Fibroblast of the aortic adventitia (primary cell): Measurements from ENCODE around the gene SPR. TPM values are rescaled to one million over a fixed set of nuclear protein-coding genes. Genes with fewer than 3 reads are reported as not detected.
"Not testable (repeated sequence)": the region's sequence is repeated elsewhere in the genome, so short reads cannot be mapped to it uniquely, and the experiment has no call there.

Experiments
- DNase-seq: peaks from one replicate; pipeline ENCODE4 v3.0.0-alpha.2; 2010; ENCODE audit warnings: low read depth
- H3K4me3 ChIP-seq: 2 replicates; pipeline ENCODE4 v1.5.1; 2011; ENCODE audit warnings: low read depth, mild to moderate bottlenecking, control low read depth, low read length, moderate library complexity
- CTCF ChIP-seq: IDR thresholded peaks from 2 replicates; pipeline ENCODE4 v1.5.1; 2011; ENCODE audit warnings: mild to moderate bottlenecking, low read length, control low read depth, inconsistent platforms; ENCODE audit not compliant: insufficient read depth
- total RNA-seq: library from RNA; depleted of rRNA; stranded (reverse); fragments of >200 nt; gene quantifications from 2 replicates; pipeline ENCODE4 v1.2.3, GENCODE V29; 2012; ENCODE audit warnings: low replicate concordance

Gene SPR
- total RNA-seq, 1 donor, result 14.3 TPM

GRCh38 chr2:72901426-72901825, 14.2 kb downstream of the SPR start:
- no peak for DNase-seq
- H3K4me3 ChIP-seq, result no peak overlapping the region
- TF ChIP-seq CTCF, result no peak

- H3K4me3 ChIP-seq, DNase-seq: not testable (repeated sequence)
These were observed 20.2 kb downstream of the SPR start for GRCh38 chr2:72907369-72907768.

- no peak for DNase-seq
- H3K4me3 ChIP-seq, result no peak overlapping the region
- TF ChIP-seq CTCF, result no peak
These were observed 21.5 kb downstream of the SPR start for GRCh38 chr2:72908741-72909140.

- no peak overlapping the region for H3K4me3 ChIP-seq
- no peak for DNase-seq
- TF ChIP-seq CTCF, result no peak
These were observed 24.0 kb downstream of the SPR start for GRCh38 chr2:72911256-72911655.

- no peak for DNase-seq
- no peak overlapping the region for H3K4me3 ChIP-seq
- TF ChIP-seq CTCF, result peak; percentile 25
These were observed 26.4 kb downstream of the SPR start for GRCh38 chr2:72913486-72914205.

GRCh38 chr2:72914206-72914559, 27.0 kb downstream of the SPR start:
- H3K4me3 ChIP-seq, result no peak overlapping the region
- DNase-seq, result no peak
- no peak for TF ChIP-seq CTCF

- no peak for TF ChIP-seq CTCF
- H3K4me3 ChIP-seq, result no peak overlapping the region
- DNase-seq, result no peak
These were observed 27.5 kb downstream of the SPR start for GRCh38 chr2:72914589-72915319.
